Measurements from ENCODE around the gene NPEPL1.

- no peak for TF ChIP-seq POLR2AphosphoS5 (IDR thresholded peaks at IDR 0.05)
- no peak for TF ChIP-seq CTCF (IDR thresholded peaks at IDR 0.05)
- no peak for TF ChIP-seq POLR2A (IDR thresholded peaks at IDR 0.05)
These were observed 68.3 kb downstream of the NPEPL1 start for GRCh38 chr20:58760856-58761255.
